Breast epithelium (tissue), 3 donors: Measurements from ENCODE around the gene NAP1L1.

Experiments
- POLR2A ChIP-seq: fragments of 450-650 bp; IDR thresholded peaks from one replicate; pipeline ENCODE4 v1.6.1; 2016; ENCODE audit warnings: antibody characterized with exemption, mild to moderate bottlenecking, moderate library complexity
- TF ChIP-seq, protein P1 (sequence below), 3 donors: fragments of 450-650 bp; IDR thresholded peaks; one replicate each; pipeline ENCODE4 v1.5.1; 2016 to 2017; ENCODE audit warnings: antibody characterized with exemption in 3 of 3, mild to moderate bottlenecking in 3 of 3, moderate library complexity in 3 of 3

- TF ChIP-seq, protein P1, sequence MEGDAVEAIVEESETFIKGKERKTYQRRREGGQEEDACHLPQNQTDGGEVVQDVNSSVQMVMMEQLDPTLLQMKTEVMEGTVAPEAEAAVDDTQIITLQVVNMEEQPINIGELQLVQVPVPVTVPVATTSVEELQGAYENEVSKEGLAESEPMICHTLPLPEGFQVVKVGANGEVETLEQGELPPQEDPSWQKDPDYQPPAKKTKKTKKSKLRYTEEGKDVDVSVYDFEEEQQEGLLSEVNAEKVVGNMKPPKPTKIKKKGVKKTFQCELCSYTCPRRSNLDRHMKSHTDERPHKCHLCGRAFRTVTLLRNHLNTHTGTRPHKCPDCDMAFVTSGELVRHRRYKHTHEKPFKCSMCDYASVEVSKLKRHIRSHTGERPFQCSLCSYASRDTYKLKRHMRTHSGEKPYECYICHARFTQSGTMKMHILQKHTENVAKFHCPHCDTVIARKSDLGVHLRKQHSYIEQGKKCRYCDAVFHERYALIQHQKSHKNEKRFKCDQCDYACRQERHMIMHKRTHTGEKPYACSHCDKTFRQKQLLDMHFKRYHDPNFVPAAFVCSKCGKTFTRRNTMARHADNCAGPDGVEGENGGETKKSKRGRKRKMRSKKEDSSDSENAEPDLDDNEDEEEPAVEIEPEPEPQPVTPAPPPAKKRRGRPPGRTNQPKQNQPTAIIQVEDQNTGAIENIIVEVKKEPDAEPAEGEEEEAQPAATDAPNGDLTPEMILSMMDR (IDR thresholded peaks at IDR 0.05) = no peak
- TF ChIP-seq POLR2A = no peak
Observed at GRCh38 chr12:76085520-76085868, 1.0 kb upstream of the NAP1L1 start.
